ENCODE measurements around the gene NTN4. TPM values are rescaled to one million over a fixed set of nuclear protein-coding genes. Genes with fewer than 3 reads are reported as not detected.
"Not testable (repeated sequence)": the region's sequence is repeated elsewhere in the genome, so short reads cannot be mapped to it uniquely, and the experiment has no call there.

NTN4 gene
- total RNA-seq, 1 donor from 2014 or later, result not detected

- H3K9me3 Mint-ChIP-seq, result no peaks in the 10 kb centered on the region
- intact Hi-C loops (cut with micrococcal nuclease), result no loop called here
- H3K4me3 Mint-ChIP-seq (ENCODE audit: low read depth), result no peak overlapping the region
- no peak for DNase-seq (ENCODE audit: low spot score)
- H3K4me1 Mint-ChIP-seq (ENCODE audit: low read depth), result peaks cover 9% of the 10 kb centered on the region
- no peak overlapping the region for H3K27ac Mint-ChIP-seq
- H3K27me3 Mint-ChIP-seq (ENCODE audit: low read depth), result peaks cover 75% of the 10 kb centered on the region
- H3K36me3 Mint-ChIP-seq (ENCODE audit: low read depth), result no peaks in the 10 kb centered on the region
These were observed 1.9 kb downstream of the NTN4 start for GRCh38 chr12:95788637-95789036.

- no peak overlapping the region for H3K27ac Mint-ChIP-seq
- peaks cover 9% of the 10 kb centered on the region for H3K4me1 Mint-ChIP-seq (ENCODE audit: low read depth)
- H3K9me3 Mint-ChIP-seq, result no peaks in the 10 kb centered on the region
- intact Hi-C loops (cut with micrococcal nuclease), result no loop called here
- H3K4me3 Mint-ChIP-seq (ENCODE audit: low read depth), result no peak overlapping the region
- no peaks in the 10 kb centered on the region for H3K36me3 Mint-ChIP-seq (ENCODE audit: low read depth)
- peaks cover 66% of the 10 kb centered on the region for H3K27me3 Mint-ChIP-seq (ENCODE audit: low read depth)
- no peak for DNase-seq (ENCODE audit: low spot score)
These were observed 3.2 kb downstream of the NTN4 start for GRCh38 chr12:95787274-95787818.

GRCh38 chr12:95784915-95785314 is 5.6 kb downstream of the NTN4 start:
- no peaks in the 10 kb centered on the region for H3K9me3 Mint-ChIP-seq
- intact Hi-C loops (cut with micrococcal nuclease), result no loop called here
- H3K27me3 Mint-ChIP-seq (ENCODE audit: low read depth), result peaks cover 56% of the 10 kb centered on the region
- no peak overlapping the region for H3K4me3 Mint-ChIP-seq (ENCODE audit: low read depth)
- DNase-seq (ENCODE audit: low spot score), result no peak
- H3K4me1 Mint-ChIP-seq (ENCODE audit: low read depth), result peaks cover 2% of the 10 kb centered on the region
- no peak overlapping the region for H3K27ac Mint-ChIP-seq
- H3K36me3 Mint-ChIP-seq (ENCODE audit: low read depth), result no peaks in the 10 kb centered on the region

GRCh38 chr12:95784286-95784685 is 6.3 kb downstream of the NTN4 start:
- H3K4me1 Mint-ChIP-seq (ENCODE audit: low read depth), result no peaks in the 10 kb centered on the region

GRCh38 chr12:95775466-95775865 is 15.1 kb downstream of the NTN4 start:
- peaks cover 12% of the 10 kb centered on the region for H3K27me3 Mint-ChIP-seq (ENCODE audit: low read depth)
- H3K9me3 Mint-ChIP-seq; intact Hi-C loops (cut with micrococcal nuclease); H3K36me3 Mint-ChIP-seq (ENCODE audit: low read depth); DNase-seq (ENCODE audit: low spot score); H3K4me1 Mint-ChIP-seq (ENCODE audit: low read depth); H3K4me3 Mint-ChIP-seq (ENCODE audit: low read depth); H3K27ac Mint-ChIP-seq: not testable (repeated sequence)

More at GRCh38 chr12:95784286-95784685, 6.3 kb downstream of the NTN4 start:
- no peak for DNase-seq (ENCODE audit: low spot score)
- Mint-ChIP-seq H3K4me3 (ENCODE audit: low read depth) (no peak overlapping the region), H3K9me3 (no peaks in the 10 kb centered on the region), H3K27ac (no peak overlapping the region), H3K36me3 (ENCODE audit: low read depth) (no peaks in the 10 kb centered on the region), H3K27me3 (ENCODE audit: low read depth) (peaks cover 52% of the 10 kb centered on the region)
- intact Hi-C loops (cut with micrococcal nuclease), result no loop called here

DNA sequence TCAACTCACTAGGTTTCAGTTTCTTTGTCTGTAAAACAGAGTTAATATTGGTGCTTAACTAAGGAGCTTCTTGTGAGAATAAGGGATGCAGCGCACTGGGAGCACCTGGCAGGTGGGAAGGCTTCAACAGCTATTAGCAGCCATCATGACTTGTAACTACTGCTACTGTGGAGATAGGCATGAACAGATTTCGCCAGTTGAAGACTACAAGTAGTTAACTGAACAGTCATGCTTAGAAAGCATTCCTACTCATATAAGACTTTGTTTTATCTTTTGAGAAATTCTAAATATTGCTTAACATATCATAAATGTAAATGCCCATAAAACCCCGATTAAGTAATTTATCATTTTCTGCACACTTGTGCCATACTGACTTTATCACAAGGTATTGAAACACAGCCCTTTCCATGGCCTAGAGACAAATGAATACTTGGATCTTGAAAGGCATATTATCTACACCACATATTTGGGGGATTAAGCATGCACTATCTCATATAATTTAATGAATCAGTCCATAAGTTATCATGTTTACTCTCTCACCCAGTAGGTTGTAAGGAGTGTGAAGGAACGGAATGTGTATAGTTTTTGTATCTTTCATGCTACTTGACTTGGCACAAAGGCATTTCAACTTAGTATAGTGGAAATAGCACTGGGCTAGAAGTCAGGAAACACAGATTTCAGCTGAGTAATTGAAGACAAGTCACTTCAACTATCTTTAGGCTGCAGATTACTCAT is 16.1 kb downstream of the NTN4 start:
- Mint-ChIP-seq H3K9me3 (no peaks in the 10 kb centered on the region), H3K27ac (no peak overlapping the region), H3K27me3 (ENCODE audit: low read depth) (peaks cover 8% of the 10 kb centered on the region), H3K36me3 (ENCODE audit: low read depth) (no peaks in the 10 kb centered on the region), H3K4me3 (ENCODE audit: low read depth) (no peak overlapping the region), H3K4me1 (ENCODE audit: low read depth) (no peaks in the 10 kb centered on the region)
- no peak for DNase-seq (ENCODE audit: low spot score)
- intact Hi-C loops (cut with micrococcal nuclease), result no loop called here

GRCh38 chr12:95773320-95773719 is 17.2 kb downstream of the NTN4 start:
- Mint-ChIP-seq H3K27me3 (ENCODE audit: low read depth) (peaks cover 6% of the 10 kb centered on the region), H3K4me1 (ENCODE audit: low read depth) (no peaks in the 10 kb centered on the region), H3K27ac (no peak overlapping the region), H3K9me3 (no peaks in the 10 kb centered on the region), H3K36me3 (ENCODE audit: low read depth) (no peaks in the 10 kb centered on the region), H3K4me3 (ENCODE audit: low read depth) (no peak overlapping the region)
- intact Hi-C loops (cut with micrococcal nuclease), result no loop called here
- no peak for DNase-seq (ENCODE audit: low spot score)

- Mint-ChIP-seq H3K4me3 (ENCODE audit: low read depth) (no peak overlapping the region), H3K27me3 (ENCODE audit: low read depth) (peaks cover 3% of the 10 kb centered on the region), H3K9me3 (no peaks in the 10 kb centered on the region), H3K4me1 (ENCODE audit: low read depth) (no peaks in the 10 kb centered on the region), H3K27ac (no peak overlapping the region), H3K36me3 (ENCODE audit: low read depth) (no peaks in the 10 kb centered on the region)
- DNase-seq (ENCODE audit: low spot score), result no peak
- intact Hi-C loops (cut with micrococcal nuclease), result no loop called here
These were observed 22.9 kb downstream of the NTN4 start for GRCh38 chr12:95767703-95768102.

DNA sequence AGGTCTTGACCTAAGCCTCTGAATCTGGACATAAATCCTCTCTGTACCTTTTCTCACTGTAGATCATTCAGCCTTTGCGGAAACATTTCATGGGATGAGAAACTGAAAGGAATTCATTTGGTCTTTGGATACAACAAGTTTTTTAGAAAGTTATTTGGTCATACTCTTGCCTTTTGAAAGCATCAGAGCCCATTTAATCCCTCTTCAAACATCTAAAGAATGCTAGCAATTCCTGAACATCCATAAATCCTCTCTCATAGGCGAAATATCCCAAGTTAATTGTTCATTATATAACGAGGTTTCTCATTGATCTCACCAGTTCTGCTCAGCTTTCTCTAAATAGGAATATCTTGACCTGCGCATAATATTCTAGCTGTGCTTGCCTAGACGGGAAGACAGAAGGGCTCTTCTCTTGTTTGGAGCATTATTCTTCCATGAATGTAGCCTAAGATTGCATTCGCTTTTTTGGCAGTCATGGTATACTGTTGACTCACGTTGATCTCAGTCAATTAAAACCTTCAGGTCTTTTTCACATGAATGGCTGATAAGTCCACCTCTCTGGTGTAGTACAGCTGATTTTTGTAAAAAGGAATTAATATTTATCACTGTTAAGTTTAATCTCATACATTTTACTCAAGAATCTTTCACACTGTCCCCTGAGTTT is 24.1 kb downstream of the NTN4 start:
- no peak overlapping the region for H3K4me3 Mint-ChIP-seq (ENCODE audit: low read depth)
- intact Hi-C loops (cut with micrococcal nuclease), result no loop called here
- no peak for DNase-seq (ENCODE audit: low spot score)
- H3K9me3 Mint-ChIP-seq, result no peaks in the 10 kb centered on the region
- H3K27me3 Mint-ChIP-seq (ENCODE audit: low read depth), result no peaks in the 10 kb centered on the region
- no peaks in the 10 kb centered on the region for H3K36me3 Mint-ChIP-seq (ENCODE audit: low read depth)
- H3K4me1 Mint-ChIP-seq (ENCODE audit: low read depth), result no peaks in the 10 kb centered on the region
- no peak overlapping the region for H3K27ac Mint-ChIP-seq

DNA sequence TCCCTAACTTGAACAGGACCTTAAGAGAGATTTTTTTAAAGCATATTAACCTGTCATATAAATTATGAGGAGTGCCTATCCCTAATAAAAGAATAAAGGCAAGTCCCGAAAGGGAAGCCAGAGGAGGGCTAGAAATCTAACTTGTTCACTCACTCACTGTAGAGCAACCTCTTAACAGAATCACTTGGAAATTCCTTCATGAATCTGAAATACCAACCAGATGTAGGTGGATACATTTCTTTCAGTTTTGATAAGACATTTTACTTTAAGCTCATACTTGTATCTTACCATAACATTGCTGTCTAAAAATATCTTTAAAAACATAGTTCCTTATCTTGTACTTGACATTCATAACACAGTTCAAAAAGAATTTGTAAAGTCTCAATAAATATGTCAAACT is 25.7 kb downstream of the NTN4 start:
- H3K27ac Mint-ChIP-seq, result no peak overlapping the region
- H3K4me3 Mint-ChIP-seq (ENCODE audit: low read depth), result no peak overlapping the region
- H3K4me1 Mint-ChIP-seq (ENCODE audit: low read depth), result no peaks in the 10 kb centered on the region
- H3K36me3 Mint-ChIP-seq (ENCODE audit: low read depth), result no peaks in the 10 kb centered on the region
- no peak for DNase-seq (ENCODE audit: low spot score)
- peaks cover 4% of the 10 kb centered on the region for H3K27me3 Mint-ChIP-seq (ENCODE audit: low read depth)
- no peaks in the 10 kb centered on the region for H3K9me3 Mint-ChIP-seq
- intact Hi-C loops (cut with micrococcal nuclease), result no loop called here

- no peak for DNase-seq (ENCODE audit: low spot score)
- H3K27me3 Mint-ChIP-seq (ENCODE audit: low read depth), result peaks cover 10% of the 10 kb centered on the region
- H3K4me3 Mint-ChIP-seq (ENCODE audit: low read depth), result no peak overlapping the region
- no peaks in the 10 kb centered on the region for H3K36me3 Mint-ChIP-seq (ENCODE audit: low read depth)
- intact Hi-C loops (cut with micrococcal nuclease), result no loop called here
- H3K4me1 Mint-ChIP-seq (ENCODE audit: low read depth), result no peaks in the 10 kb centered on the region
- no peak overlapping the region for H3K27ac Mint-ChIP-seq
- H3K9me3 Mint-ChIP-seq, result no peaks in the 10 kb centered on the region
These were observed 26.7 kb downstream of the NTN4 start for GRCh38 chr12:95763809-95764253.

GRCh38 chr12:95762123-95762785 is 28.3 kb downstream of the NTN4 start:
- no peaks in the 10 kb centered on the region for H3K9me3 Mint-ChIP-seq
- no peak for DNase-seq (ENCODE audit: low spot score)
- H3K27ac Mint-ChIP-seq, result no peak overlapping the region
- no peaks in the 10 kb centered on the region for H3K36me3 Mint-ChIP-seq (ENCODE audit: low read depth)
- peaks cover 12% of the 10 kb centered on the region for H3K27me3 Mint-ChIP-seq (ENCODE audit: low read depth)
- intact Hi-C loops (cut with micrococcal nuclease), result no loop called here
- H3K4me1 Mint-ChIP-seq (ENCODE audit: low read depth), result no peaks in the 10 kb centered on the region
- no peak overlapping the region for H3K4me3 Mint-ChIP-seq (ENCODE audit: low read depth)

- Mint-ChIP-seq H3K4me1 (ENCODE audit: low read depth) (no peaks in the 10 kb centered on the region), H3K36me3 (ENCODE audit: low read depth) (no peaks in the 10 kb centered on the region), H3K4me3 (ENCODE audit: low read depth) (no peak overlapping the region), H3K9me3 (no peaks in the 10 kb centered on the region), H3K27ac (no peak overlapping the region), H3K27me3 (ENCODE audit: low read depth) (peaks cover 21% of the 10 kb centered on the region)
- no peak for DNase-seq (ENCODE audit: low spot score)
- intact Hi-C loops (cut with micrococcal nuclease), result no loop called here
These were observed 30.2 kb downstream of the NTN4 start for GRCh38 chr12:95760371-95760770.
